Colon (tissue), 2 donors: Measurements from ENCODE around the gene SUSD3.

Experiments used
- FAIRE-seq: peaks from 2 replicates; lab custom pipeline; 2012; peaks lifted over from hg19 to GRCh38; lab: Jason Lieb, UNC
- donor health status: control.
- donor health status: control.

SUSD3 gene

DNA sequence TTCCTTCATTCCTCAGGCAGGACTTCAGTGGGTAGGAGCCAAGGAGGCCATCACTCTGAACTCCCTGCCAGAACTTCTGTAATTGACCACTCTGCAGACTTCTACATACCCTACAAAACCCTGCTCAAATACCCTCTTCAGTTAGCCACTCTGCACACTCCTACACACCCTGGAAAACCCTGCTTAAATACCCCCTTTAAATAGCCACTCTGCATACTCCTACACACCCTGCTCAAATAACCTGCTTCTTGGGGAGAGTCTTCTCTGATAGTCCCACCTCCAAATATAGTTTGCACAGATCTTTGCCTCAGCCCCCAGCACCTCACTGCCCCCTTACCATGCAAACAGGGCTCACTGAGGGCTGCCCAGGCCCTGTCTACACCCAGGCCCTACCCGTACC is 18.9 kb downstream of the SUSD3 start:
- FAIRE-seq = no peak

DNA sequence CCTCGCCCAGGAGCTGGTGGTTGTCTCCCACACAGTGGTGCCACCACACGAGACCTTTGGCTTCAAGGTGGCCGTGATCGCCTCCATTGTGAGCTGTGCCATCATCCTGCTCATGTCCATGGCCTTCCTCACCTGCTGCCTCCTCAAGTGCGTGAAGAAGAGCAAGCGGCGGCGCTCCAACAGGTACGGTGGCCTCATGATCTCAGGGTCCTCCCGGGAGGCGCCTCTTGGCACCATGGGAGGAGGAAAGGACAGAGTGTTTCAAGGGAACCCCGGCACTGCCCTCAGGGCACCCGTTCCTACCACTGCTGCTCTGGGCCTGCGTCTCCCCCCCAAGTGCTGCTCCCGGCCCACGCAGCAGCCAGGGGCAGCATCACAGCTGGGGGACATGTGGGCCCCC is 19.3 kb downstream of the SUSD3 start:
- FAIRE-seq = no peak

DNA sequence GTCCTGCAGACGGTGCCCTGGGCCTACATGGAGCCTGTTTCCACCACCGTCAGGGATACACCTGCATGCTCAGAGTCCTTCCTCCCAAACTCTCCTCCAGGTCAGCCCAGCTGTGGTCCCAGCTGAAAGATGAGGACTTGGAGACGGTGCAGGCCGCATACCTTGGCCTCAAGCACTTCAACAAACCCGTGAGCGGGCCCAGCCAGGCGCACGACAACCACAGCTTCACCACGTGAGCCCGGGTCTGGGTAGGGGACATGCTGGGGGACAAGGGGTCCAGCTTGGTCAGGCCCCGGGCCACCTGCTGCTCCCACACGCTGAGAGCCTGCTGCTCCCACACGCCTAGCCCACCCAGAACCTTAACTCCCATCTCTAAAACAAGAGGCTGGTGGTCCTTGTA is 20.9 kb downstream of the SUSD3 start:
- no peak for FAIRE-seq

DNA sequence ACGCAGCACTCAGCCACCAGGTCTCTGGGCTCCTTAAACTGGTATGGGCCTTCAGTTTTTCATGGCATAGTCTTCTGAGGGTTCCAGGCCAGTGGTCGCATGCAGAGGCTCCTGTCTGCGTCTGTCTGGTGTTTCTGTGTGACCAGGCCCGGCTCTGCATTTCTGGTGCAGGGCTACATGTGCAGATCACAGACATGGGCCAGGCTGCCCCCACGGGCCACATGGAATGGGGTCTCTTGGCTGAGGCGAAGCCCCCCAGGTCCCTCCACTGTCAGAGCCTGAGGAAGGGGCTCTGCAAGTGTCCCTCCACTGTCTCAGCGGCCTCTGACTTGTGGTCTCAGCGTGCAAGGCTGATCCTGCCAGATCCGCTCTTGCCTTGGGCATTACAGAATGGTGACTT is 21.9 kb downstream of the SUSD3 start:
- FAIRE-seq = no peak

DNA sequence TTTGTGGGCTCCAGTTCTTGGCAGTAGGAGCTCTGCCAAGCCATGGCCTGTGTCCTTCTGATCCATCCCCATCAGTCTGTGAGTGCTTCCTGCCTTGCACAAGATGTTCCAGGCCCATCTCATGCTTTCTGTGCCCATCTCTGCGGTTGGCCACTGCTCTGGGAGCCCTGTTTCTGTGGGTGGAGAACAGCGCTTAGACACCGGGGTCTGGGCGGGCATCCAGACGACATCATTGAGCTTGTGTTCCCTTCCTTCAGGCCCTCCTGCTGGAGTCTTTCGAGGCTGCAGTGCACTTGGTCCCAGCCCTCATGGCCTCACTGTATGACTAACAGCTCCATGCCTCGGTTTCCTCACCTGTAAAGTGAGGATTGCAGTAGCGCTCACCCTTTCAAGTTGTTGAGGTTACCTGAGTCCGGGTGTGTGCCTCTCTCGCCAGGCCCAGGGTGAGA is 22.6 kb downstream of the SUSD3 start:
- FAIRE-seq = no peak

DNA sequence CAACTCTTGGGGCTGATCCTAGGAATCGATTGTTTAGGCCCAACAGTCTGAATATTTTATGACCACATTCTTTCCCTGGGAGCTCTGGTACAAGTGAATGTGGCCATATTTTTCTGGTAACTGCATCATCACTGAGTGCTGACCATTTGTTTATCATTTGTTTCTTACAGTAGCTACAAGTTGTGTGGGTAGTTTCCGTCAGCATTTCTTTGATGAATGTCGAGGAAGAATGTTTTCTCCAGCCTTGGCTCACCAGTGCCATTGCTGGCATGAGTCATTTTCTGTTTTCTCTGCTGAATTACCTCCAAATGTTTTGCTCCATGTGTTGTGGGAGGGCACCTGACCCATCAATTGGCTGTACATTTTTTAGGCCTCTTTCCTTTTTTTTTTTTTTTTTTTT is 23.4 kb downstream of the SUSD3 start:
- no peak for FAIRE-seq

DNA sequence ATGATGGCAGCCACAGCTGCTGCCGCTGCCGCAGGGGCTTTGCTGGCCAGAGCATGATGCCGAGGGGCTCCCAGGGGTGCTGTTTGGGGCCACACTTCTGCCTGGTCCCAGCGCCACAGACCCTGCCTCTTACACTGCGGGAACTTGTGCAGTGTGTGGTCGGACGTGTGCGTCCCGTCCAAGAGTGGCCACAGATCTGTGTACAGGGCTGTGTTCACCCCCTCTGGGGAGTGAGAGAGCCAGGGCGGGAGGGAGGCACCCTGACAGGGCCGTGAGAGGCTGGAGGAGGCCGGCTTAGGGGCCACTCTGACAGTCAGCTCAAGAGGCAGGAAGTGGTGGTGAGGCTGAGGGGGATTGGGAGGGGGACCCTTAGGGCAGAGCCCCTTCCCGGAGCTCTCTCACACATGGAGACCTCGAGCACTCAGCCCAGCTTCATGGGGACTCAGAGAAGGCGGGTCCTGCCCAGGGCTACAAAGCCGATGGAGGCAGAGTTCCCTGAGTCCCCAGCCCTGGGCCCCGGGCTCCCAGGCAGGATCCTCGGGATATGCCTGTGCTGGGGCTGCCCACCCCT is 24.4 kb downstream of the SUSD3 start:
- no peak for FAIRE-seq

DNA sequence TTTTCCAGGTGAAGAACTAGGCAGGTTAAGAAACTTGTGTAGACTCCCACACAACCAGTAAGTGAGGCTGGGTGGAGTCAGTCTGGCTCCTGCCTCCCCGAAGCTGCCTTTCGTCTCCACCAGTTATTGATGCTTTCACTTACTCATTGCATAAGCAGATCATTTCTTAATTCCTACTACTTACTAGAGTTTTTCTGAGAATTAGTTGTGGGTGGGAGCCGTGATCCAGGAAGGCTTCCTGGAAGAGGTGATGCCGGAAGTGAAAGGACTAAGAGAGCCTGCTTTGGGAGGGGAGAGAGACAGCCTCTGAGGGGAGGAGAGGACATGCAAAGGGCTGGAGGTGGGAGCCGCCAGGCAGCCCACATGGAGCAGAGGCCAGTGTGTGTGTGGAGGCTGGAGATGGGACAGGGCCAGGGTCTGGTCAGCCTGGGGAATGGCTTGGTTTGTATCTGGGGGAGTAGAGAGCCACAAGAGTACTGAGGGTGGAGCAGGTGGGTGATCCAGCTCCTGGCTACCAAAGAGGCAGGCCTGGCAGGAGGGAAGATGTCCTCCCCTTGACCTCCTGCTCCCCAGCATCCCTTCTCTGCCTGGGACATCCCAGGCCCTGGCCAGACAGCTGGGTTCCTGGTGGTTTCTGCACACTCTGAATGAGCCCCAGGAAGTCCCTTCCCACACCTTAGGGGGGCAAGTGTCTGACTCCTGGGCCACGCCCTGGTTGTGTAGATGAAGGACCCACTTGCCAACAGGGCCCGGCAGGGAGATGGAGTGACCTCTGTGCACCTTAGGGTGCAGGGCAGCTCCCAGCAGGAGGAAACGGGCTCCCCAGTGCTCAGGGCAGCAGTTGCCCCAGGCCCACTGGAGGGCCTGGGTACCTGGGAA is 25.3 kb downstream of the SUSD3 start:
- no peak for FAIRE-seq

DNA sequence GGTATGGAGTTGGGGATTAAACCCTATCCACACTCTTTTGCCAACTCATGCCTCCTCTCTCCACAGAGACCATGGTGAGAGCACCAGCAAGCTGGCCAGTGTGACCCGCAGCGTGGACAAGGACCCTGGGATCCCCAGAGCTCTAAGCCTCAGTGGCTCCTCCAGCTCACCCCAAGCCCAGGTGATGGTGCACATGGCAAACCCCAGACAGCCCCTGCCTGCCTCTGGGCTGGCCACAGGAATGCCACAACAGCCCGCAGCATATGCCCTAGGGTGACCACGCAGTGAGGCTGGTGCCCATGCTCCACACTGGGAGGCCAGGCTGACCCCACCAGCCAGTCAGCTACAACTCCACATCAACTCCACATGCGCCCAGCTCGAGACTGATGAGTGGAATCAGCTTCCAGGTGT is 26.0 kb downstream of the SUSD3 start:
- no peak for FAIRE-seq

DNA sequence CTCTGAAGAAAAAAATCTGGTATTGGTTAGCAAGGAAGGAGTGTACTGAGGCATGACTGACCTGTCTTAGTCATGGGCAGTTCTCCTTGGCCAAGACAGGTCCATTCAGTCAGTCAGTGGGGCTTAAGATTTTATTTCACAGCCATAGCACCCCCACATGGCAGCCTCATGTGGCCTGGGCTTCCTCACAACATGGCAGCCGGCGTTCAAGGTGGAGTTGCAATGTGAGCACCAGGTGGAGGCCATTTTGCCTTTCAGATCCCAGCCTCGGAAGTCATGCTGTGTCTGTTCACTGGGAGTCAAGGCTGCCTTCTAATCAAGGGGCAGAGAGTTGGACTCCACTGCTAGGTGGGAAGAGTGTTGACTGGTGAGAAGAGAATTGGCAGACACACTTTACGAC is 27.2 kb downstream of the SUSD3 start:
- FAIRE-seq = no peak

DNA sequence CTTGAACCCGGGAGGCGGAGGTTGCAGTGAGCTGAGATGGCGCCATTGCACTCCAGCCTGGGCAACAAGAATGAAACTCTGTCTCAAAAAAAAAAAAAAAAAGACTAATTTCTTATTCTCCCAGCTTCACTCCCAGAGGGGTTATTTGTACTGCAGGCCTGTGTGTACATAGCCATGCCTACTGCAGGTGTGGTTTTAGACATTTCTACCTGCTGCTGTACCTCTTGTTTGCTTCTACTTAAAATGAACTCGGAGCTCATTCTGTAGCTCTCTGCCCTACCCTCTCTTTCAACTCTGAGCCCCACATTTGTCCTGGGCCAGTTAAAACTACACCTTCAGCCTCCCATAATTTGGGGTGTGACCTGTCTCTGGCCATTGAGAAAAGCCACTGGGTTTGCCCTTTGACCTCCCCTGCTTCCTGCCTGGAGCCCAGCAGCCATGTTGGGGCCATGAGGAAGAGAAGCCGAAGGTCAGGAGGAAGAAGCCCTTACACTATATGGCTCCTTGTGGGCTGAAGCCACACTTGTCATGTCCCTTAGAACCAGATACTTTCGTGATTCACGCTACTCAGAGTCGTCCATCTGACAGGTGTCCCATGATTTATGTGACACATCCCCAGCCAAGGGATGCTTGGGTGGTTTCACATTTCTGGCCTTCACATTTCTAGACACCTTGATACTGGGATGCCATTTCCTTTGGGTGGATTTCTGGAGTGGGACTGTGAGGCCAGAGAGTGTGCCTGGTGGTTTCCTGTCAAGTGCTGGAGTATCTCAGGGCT is 28.1 kb downstream of the SUSD3 start:
- no peak for FAIRE-seq

DNA sequence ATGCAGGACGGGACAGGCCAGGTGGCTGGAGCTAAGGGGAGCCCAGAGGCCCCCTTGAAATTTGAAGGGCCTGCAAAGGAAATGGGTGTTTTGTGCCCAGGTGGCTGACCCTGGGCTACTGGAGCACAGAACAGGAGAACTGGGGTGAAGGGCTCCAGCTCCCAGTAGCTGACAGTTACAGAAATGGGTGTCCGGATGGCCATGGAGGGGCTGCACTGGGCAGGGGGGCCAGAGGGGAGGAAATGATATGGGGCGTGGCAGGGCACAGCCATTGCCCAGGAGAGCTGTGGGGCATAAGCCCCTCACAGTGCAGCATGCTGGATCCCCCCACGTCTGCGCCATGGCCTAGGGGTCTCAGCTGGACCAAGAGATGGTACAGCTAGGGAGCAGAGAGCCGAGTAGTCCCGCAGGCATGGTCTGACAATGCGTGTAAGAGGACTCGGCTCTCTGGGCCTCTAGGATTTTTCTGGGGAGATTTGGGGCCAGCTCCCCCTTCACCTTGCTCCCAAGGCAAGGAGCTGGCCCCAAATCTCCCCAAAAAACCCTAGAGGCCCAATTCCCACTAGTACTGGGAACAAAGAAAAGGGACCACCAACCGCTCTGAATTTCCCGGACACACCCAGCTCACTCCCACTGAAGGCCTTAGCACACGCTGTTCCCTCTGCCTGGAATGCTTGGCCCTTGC is 29.6 kb downstream of the SUSD3 start:
- FAIRE-seq = no peak

DNA sequence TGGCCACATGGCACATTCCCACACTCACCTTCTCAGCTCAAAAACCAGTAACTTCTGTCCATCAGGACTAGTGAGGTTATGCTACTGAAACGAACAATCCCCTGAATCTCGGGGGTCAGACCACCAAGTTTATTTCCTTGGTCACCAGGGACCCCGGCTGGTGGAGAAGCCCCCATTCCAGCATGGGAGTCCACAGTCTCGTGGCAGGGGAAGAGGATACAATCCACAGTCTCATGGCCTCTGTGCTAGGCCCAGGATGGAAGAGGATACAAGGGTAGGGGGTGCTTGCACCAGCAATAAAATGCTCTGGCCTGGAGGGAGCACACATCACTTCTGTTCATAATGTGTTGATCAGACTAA is 30.1 kb downstream of the SUSD3 start:
- no peak for FAIRE-seq

DNA sequence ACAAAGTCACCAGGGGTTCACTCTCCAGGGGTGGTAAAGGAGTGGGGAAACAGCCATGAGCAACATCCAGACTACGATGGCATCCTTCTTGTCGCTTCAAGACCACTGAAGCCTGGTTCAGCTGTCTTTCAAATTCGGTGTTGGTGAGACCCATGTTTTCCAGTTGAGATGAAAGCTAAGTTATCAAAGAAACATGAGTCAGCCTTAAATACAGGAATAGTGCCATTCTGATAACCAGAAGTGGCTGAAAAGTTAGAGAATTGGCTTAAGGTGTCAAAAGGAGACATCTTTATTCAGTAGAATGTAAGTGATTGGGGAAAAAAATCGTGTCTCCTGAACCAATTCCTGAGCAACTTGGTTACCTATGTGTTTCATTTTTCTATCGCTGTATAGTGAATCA is 30.5 kb downstream of the SUSD3 start:
- no peak for FAIRE-seq

DNA sequence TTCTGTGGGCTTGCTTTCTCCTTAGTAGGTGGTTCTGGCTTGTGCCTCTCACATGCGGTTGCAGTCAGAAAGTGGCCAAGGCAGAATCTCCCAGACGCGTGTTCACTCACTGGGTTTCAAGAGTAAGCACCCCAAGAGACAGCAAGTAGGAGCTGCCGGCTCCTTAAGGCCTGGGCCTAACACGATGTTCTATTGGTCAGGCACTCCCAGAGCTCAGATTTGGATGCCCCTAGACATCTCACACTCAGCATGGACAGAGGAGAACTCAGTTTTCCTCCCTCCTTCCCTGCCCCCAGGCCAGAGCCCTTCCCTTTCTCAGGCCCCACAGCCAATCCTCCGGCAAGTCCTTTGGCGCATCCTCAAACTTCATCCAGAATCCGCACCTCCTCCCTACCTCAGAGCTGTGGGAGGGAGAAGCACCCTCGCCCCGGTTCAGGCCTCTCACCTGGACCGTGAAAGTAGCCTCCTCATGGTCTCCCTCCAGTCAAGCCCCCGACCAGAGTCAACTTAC is 31.0 kb downstream of the SUSD3 start:
- no peak for FAIRE-seq

DNA sequence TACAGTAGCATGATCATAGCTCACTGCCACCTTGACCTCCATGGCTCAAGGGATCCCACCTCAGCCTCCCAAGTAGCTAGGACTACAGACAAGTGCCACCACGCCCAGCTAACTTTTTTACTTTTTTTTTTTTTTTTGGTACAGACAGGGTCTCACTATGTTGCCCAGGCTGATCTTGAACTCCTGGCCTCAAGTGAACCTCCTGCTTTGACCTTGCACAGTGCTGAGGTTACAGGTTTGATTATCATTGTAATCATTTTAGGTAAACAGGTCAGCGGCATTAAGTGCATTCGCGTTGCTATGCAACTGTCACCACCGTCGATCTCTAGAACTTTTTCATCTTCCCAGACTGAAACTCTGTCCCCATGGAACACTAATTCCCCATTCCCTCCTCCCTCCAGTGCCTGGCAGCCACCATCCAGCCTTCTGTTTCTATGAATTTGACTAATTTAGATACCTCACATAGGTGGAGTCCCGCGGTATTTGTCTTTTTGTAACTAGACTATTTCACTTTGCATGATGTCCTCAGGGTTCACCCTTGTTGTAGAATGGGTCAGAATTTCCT is 31.7 kb downstream of the SUSD3 start:
- FAIRE-seq = no peak

DNA sequence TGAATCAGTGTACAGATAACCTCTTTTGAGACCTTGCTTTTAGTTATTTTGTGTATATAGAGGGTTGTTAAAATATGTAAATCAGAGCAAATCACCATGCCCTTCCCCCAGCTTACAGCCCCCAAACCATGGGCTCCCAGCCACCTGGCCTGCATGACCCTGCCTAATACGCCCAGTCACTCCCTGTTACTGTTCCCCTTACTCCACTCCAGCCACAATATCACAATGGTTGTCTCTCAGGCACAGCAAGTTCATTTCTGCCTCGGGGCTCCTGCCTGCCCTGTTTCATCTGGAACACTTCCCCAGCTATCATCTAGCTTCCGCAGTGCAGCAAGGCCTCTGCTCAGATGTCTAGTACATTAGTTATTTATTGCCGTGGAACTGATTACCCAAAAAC is 32.6 kb downstream of the SUSD3 start:
- FAIRE-seq = no peak

DNA sequence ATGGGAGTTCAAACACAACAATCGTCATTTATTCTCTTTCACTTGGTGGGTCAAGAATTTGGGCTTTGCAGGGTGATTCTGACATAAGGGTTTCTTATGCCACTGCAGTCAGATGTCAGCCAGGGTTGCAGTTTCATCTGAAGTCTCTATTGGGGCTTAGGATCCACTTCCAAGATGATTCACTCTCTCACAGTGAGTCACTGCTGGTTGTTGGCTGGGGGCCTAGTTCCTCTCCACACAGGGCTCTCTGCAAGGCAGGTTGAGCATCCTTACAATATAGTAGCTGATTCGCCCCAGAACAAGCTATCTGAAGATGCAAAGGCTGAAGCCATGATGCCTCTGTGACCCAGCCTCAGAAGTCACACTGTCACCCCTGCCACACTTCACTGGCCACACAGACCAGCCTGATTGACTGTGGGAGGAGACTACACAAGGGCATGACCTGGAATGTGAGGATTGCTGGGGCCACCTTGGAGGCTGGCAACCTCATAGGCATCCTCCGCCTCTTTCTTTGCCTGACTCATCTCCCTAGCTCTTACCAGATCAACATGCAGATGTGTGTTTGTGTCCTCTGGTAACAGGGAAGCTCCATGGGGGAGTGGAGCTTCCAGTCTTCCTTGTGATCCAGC is 33.1 kb downstream of the SUSD3 start:
- FAIRE-seq = no peak

DNA sequence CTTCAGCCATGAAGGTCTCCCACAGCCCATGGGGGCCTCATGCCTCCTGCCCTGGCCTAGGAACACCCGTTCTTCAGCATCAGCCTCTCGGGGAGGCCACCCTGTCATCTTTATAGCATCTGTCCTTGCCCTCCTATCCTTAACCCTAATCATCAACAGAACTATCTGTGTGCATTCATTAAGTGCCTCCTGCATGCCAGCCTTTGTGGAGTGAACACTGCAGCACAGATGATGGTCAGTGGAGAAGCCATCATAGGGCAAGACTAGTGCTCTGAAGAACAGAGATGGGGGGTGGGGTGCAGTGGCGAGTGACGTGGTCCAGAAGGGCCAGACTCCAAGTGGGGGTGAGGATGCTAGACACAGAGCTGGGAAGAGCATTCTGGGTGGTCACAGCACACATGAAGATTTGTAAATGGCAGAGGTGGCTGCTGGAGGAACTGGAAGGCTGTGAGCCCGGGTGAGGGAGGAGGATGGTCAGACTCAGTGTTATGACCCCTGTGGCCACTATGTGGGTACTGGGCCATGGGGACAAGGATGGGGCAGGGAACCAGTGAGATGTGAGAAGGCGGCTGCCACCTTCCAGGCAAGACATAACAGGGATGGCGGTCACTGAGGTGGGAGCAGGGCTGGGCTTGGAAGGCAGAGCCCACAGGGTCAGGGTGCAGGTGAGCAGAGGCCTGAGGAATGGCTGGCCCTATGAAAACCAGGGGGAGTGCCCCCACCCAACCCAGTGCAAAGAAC is 33.9 kb downstream of the SUSD3 start:
- no peak for FAIRE-seq

DNA sequence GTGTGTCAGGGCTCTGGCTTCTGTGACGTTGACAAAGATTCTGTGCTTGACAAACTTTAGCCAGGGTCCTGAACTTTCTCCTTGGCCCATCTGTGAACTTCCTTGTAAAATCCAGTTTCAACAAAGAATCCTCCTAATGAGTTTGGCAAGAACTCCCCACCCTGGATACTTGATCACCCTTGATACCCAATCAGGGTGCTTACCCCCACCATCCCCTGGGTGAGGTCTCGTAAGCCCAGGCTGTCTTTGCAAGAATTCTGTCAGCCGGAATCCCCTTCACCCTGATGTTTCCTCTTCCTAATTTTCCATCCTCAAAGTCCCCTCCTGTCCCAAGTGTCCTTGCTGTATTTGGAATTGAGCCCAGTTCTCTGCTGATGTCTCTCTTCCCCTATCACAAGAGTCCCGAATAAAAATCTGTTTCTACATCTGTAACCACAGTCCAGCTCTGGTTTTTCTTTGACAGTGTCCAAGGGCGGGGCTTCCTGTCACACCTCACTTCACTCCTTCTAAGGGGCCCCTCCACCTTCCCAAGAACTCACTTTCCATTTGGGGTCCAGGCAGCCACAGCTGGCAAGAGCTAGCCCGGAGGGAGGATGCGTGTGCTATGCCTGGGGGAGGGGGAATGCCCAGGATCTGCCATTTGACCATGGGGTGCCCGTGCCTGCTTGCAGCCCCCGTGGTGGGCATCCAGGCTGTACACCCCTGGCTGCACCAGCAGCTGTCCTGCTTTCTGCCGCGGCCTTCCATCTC is 34.8 kb downstream of the SUSD3 start:
- FAIRE-seq = no peak
